ENCODE measurements around the gene PPP6R2.

Gene PPP6R2

DNA sequence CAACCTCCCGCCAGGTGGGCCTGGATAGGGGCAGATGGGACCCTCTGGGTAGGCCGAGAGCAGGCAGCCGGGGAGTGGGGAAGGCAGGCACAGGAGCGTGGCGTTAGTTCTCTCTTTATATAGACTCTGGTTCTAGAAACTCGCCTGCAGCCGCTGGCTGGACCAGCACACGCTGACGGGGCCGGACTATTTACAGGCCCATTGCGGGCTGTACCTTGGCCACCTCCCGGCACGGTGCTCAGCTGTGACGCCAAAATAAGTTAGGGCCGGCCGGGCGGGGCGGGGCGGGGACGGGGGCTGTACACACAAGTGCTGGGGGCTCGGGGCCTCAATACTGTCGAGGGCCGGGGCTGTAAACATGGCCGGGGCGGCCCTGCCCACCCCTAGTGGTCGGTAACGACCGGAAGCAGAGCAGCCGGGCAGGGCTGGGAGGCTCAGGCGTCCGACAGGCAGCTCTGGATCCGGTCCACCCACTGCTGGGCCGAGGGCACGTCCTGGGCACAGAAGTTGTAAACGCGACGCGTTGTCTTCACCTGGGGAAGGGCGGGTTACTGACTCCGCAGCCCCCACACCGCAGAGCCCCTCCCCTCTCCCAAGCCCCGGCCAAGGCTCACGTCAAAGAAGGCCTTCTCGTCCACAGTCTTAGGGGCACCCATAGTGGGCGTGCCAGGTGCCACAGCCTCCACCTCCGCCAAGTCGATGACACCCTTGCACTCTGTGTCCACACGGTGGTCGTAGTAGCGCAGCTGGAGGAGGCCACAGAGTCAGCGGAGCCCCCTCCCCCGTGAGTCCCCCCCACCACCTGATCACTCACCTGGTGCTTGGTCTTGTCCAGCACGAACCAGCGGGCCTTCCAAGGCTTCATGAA lies 103.8 kb downstream of the PPP6R2 start:
- TF ChIP-seq, protein P1, sequence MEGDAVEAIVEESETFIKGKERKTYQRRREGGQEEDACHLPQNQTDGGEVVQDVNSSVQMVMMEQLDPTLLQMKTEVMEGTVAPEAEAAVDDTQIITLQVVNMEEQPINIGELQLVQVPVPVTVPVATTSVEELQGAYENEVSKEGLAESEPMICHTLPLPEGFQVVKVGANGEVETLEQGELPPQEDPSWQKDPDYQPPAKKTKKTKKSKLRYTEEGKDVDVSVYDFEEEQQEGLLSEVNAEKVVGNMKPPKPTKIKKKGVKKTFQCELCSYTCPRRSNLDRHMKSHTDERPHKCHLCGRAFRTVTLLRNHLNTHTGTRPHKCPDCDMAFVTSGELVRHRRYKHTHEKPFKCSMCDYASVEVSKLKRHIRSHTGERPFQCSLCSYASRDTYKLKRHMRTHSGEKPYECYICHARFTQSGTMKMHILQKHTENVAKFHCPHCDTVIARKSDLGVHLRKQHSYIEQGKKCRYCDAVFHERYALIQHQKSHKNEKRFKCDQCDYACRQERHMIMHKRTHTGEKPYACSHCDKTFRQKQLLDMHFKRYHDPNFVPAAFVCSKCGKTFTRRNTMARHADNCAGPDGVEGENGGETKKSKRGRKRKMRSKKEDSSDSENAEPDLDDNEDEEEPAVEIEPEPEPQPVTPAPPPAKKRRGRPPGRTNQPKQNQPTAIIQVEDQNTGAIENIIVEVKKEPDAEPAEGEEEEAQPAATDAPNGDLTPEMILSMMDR (IDR thresholded peaks at IDR 0.05; ENCODE audit: insufficient read depth, missing control alignments): no peak
- DNase-seq (ENCODE audit: insufficient read length, low spot score): no peak
- FAIRE-seq: no peak

DNA sequence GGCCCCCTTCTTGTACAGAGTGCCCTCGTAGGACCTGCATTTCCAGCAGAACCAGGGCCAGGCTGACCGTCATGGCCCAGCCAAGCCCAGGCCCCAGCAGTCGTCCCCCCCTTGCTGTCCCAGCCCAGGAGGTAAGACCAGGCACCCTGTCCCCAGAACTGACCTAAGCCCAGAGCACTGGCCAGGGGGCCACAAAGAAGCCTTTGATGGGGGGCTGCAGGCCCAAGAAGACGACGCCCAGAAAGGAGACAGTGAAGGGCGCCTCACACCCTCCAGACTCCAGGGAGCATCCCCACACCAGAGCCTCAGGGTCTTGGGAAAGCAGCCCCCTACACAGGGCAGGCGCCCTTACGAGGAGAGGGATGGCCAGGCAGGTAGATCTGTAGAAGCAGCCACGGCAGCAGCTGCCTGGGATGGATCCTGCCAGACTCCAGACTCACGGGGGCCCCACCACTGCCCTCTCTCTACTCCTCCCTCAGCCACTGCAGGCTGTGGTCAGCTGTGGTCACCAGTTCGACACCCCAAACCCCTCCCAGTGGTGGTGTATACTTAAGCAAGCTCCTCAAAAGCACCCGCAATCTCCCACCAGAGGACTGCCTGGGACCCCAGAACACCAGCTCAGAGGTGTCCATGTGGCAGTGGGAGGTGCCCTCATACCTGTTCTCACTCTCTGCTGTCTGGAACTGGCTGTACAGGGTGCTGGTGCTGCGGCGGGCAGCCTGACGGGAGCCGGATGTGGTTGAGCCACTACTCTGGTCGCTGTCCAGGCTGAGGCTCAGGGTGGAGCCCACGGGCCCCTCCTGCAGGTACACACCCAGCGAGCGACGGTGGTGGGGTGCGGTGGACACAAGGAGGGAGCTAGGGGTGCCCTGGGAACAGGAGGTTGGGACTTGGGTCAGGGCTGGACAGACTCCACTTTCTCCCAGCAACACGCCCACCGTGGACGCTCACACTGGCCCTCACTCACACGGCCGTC lies 104.7 kb downstream of the PPP6R2 start:
- TF ChIP-seq, protein P1 (IDR thresholded peaks at IDR 0.05; ENCODE audit: insufficient read depth, missing control alignments): no peak
- no peak for DNase-seq (ENCODE audit: insufficient read length, low spot score)
- FAIRE-seq: no peak

DNA sequence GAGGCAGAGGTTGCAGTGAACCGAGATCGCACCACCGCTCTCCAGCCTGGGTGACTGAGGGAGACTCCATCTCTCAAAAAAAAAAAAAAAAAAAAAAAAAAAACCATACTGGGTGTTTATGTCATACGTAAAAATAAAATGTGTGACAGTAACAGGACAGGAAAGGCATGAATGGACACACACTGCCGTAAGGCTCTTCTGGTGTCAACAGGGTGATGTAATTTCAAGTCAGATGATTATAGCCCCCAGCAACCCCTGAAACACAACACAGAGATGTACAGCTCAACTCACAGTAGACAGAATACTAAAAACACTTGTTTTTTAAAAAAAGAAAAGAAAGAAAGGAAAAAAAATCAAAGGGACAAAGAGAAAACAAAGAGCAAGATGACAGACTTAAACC lies 109.5 kb downstream of the PPP6R2 start:
- TF ChIP-seq, protein P1 (IDR thresholded peaks at IDR 0.05; ENCODE audit: insufficient read depth, missing control alignments): no peak
- no peak for DNase-seq (ENCODE audit: insufficient read length, low spot score)
- FAIRE-seq: no peak

DNA sequence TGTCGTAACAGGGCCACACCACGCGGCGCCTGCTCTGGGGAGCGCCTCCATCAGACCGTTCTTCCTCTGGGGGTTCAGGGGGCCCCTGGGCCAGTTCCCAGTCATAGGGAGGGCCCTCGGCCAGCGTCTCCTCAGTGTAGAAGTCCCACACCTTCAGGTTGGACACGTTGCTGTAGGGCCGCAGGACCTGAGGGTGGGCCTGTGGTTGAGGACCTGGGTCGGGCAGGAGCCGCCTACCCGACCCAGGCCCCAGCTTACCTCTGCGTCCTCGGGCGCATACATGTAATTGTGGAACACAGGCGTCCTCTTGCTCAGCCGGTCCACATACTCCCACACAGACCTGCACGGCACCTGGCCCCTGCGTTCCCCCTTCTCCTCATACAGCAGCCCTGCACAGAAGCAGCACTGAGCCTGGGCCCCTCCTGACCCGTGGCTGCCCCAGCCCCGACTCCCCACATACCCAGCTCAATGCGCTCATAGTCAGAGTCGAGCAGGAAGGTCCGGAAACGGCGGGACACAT lies 111.5 kb downstream of the PPP6R2 start:
- TF ChIP-seq, protein P1 (IDR thresholded peaks at IDR 0.05; ENCODE audit: insufficient read depth, missing control alignments): no peak
- FAIRE-seq: no peak
- no peak for DNase-seq (ENCODE audit: insufficient read length, low spot score)

DNA sequence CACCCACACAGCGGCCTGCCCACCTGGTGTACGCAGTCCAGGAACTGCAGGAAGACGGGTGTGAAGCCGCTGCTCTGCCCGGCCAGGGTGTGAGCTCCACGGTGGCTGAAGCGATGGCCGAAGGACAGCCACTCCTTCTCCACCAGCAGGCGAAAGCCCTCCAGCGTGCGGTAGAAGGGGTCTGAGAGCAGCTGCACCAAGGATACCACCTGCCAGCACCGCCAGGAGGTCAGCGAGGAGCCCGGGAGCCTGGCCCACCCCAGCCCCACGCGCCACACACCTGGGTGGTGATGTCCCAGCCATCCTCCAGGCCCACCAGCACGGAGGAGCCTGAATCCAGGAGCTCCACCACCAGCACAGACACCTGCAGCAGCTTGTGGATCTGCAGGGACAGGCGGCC lies 112.1 kb downstream of the PPP6R2 start:
- FAIRE-seq (no peak), DNase-seq (ENCODE audit: insufficient read length, low spot score) (no peak)
- TF ChIP-seq, protein P1 (IDR thresholded peaks at IDR 0.05; ENCODE audit: insufficient read depth, missing control alignments): no peak

DNA sequence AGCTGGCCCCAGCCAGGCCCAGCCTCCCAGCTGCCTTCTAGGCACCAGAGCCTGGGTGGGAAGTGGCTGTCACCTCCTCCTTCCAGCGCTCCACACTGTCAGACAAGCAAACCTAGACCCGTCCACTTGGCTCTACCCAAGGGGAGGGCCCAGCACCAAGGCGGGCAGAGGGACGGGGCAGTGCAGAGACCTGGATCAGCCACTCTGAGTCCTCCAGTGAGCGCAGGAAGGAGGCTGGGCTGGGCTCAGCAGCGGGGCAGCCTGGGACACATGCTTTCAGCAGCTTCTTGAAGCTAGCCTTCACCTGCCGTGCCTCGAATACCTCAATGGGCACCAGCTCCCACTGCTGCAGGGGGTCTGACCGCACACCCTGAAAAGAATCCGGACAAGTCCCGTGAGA lies 112.9 kb downstream of the PPP6R2 start:
- FAIRE-seq: no peak

More for the DNA sequence above, 112.9 kb downstream of the PPP6R2 start:
- DNase-seq (ENCODE audit: insufficient read length, low spot score): no peak
- TF ChIP-seq, protein P1 (IDR thresholded peaks at IDR 0.05; ENCODE audit: insufficient read depth, missing control alignments): no peak

Measured in D721Med (cell line).